ENCODE data around the gene XKRX.

- TF ChIP-seq CTCF (IDR thresholded peaks at IDR 0.05) (no peak), POLR2A (IDR thresholded peaks at IDR 0.05) (no peak), EP300 (IDR thresholded peaks at IDR 0.05) (no peak)
Measured at GRCh38 chrX:100926453-100926852, 2.3 kb downstream of the XKRX start.

Data from ovary (tissue), 3 donors.